ENCODE data around the gene DHRSX.

DNA sequence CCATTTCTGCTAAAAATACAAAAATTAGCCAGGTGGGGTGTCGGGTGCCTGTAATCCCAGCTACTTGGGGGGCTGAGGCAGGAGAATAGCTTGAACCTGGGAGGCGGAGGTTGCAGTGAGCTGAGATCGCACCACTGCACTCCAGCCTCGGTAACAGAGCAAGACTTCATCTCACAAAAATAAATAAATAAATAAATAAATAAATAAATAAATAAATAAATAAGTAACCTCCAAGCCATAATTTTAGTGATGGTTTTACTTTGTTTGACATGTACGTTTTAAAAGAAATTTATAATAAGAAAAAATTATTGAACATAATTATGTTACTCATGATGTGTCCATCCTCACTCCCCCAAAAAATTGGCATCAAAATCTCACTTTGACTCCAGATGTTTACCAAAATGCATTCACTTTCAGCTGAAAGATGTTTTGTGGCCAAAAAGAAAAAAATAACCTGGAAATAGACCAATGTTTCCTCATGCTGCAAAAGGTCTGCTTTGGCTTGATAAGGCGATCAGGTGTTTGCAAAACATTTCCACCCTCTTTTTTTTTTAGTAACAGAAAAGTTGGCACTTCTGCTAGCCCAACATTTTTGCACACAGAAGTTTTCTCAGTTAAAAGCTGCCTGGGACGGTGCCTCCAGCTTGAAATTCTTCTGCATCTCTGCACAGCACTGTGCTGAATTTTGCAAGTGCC is 42.2 kb upstream of the DHRSX start:
- no peak for TF ChIP-seq CTCF (IDR thresholded peaks at IDR 0.05)
- no peak for TF ChIP-seq POLR2A (IDR thresholded peaks at IDR 0.05)

Data from adrenal gland (tissue), 5 donors.